Nephron (organoid): Measurements from ENCODE around the gene KLK4.

Experiments used
- H3K27ac Mint-ChIP-seq, 3 experiments: 2 replicates each; pipeline ENCODE4 v1.8.0; 2020; ENCODE audit warnings: mixed read lengths in 3 of 3, mild to moderate bottlenecking in 2 of 3, moderate library complexity in 1 of 3
- H3K27me3 Mint-ChIP-seq: 2 replicates; pipeline ENCODE4 v1.8.0; 2021; ENCODE audit warnings: low read depth, mild to moderate bottlenecking, moderate library complexity, mixed read lengths
- H3K36me3 Mint-ChIP-seq: 2 replicates; pipeline ENCODE4 v1.8.0; 2020; ENCODE audit warnings: low read depth, mixed read lengths
- H3K4me1 Mint-ChIP-seq: 2 replicates; pipeline ENCODE4 v1.8.0; 2020; ENCODE audit warnings: mixed read lengths
- H3K4me3 Mint-ChIP-seq, 3 experiments: 2 replicates each; pipeline ENCODE4 v1.8.0; 2020; ENCODE audit warnings: mild to moderate bottlenecking in 3 of 3, mixed read lengths in 3 of 3, moderate library complexity in 2 of 3
- H3K9me3 Mint-ChIP-seq: 2 replicates; pipeline ENCODE4 v1.8.0; 2020; ENCODE audit warnings: mixed read lengths
- TF ChIP-seq, protein P1 (sequence below), 3 experiments: fragments of 200-600 bp; sonication (generic); IDR thresholded peaks; one replicate each; pipeline ENCODE4 v1.5.0; 2021; ENCODE audit warnings: antibody characterized with exemption in 3 of 3; ENCODE audit not compliant: unreplicated experiment in 3 of 3

Gene KLK4

DNA sequence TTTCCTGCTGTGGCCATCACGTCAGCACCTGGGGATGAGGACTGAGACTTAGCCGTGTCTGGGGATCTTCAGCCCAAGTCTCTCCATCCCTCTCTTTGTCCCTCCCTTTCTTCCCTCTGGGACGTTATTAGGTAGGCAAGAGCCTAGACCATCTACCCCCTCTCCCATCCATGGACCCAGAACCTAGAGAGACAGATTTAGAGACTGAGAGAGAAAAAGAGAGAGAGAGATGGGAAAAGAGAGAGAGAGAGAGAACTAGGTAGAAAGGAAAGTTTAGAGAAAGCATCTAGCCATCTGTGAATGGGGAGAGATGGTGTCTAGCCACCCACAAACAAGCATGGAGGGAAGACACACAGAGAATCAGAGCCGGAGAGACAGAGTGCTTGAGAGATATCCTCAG is 473 bp downstream of the KLK4 start:
- TF ChIP-seq, protein P1, sequence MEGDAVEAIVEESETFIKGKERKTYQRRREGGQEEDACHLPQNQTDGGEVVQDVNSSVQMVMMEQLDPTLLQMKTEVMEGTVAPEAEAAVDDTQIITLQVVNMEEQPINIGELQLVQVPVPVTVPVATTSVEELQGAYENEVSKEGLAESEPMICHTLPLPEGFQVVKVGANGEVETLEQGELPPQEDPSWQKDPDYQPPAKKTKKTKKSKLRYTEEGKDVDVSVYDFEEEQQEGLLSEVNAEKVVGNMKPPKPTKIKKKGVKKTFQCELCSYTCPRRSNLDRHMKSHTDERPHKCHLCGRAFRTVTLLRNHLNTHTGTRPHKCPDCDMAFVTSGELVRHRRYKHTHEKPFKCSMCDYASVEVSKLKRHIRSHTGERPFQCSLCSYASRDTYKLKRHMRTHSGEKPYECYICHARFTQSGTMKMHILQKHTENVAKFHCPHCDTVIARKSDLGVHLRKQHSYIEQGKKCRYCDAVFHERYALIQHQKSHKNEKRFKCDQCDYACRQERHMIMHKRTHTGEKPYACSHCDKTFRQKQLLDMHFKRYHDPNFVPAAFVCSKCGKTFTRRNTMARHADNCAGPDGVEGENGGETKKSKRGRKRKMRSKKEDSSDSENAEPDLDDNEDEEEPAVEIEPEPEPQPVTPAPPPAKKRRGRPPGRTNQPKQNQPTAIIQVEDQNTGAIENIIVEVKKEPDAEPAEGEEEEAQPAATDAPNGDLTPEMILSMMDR (IDR thresholded peaks at IDR 0.05; ENCODE audit: unreplicated experiment in 3 of 3): no peak
- peaks cover 7% of the 10 kb centered on the region for H3K27me3 Mint-ChIP-seq
- H3K36me3 Mint-ChIP-seq: no peaks in the 10 kb centered on the region
- no peaks in the 10 kb centered on the region for H3K9me3 Mint-ChIP-seq
- H3K27ac Mint-ChIP-seq: no peak overlapping the region
- peaks cover 6% of the 10 kb centered on the region for H3K4me1 Mint-ChIP-seq
- H3K4me3 Mint-ChIP-seq: no peak overlapping the region

DNA sequence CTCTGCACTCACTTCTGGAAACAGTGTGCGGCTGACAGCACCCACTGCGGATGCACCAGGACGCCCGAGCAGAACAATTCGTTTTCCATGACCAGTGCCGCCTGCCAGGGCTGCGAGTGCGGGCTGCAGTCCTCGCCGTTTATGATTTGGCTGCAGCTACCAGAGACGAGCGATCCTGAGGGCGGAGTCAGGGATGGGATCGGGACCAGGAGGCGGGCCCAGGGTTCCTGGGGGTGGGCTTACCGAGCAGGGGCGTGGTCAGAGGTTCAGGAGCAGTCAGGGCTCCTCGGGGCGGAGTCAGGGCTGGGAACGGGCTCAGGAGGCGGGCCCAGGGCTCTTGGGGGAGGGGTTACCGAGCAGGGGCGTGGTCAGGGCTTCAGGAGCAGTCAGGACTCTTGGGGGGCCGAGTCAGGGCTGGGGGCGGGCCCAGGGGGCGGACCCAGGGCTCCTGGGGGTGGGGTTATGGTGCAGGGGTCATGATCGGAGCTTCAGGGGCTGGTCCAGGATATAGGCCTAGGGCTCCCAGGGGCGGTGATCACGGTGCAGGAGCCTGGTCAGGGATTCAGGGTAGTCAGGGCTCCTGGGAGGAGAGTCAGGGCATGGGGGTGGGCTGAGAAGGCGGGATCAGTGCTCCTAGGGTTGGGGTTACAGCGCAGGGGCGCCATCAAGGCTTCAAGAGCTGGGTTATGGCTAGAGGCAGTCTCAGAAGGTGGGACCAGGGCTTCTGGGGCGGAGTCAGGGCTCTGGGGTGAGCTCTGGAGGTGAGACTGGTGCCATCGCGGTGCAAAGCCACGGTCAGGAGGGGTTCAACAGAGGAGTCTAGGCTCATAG is 1.7 kb downstream of the KLK4 start:
- TF ChIP-seq, protein P1 (IDR thresholded peaks at IDR 0.05; ENCODE audit: unreplicated experiment in 3 of 3): no peak
- Mint-ChIP-seq H3K27ac (no peak overlapping the region), H3K4me1 (peaks cover 6% of the 10 kb centered on the region), H3K36me3 (no peaks in the 10 kb centered on the region), H3K9me3 (no peaks in the 10 kb centered on the region), H3K27me3 (peaks cover 14% of the 10 kb centered on the region), H3K4me3 (peak overlapping the region; percentile 44 to 65 (median 63))

DNA sequence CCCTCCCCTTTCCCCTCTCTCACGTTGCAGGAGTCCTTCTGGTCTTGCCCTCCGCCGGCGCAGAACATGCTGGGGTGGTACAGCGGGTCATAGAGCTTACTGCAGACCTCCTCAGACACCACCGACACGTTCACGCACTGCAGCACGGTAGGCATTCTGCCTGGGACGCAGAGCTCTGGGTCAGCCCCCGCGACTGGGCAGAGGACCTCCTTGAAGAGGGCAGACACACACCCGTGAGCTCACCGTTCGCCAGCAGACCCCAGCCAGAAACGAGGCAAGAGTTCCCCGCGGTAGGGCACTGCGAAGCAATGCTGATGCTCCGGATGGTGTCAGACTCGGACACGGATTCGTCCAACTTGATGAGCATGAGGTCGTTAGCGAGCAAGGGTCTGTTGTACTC is 2.9 kb downstream of the KLK4 start:
- H3K36me3 Mint-ChIP-seq: no peaks in the 10 kb centered on the region
- TF ChIP-seq, protein P1 (IDR thresholded peaks at IDR 0.05; ENCODE audit: unreplicated experiment in 3 of 3): no peak
- peaks cover 6% of the 10 kb centered on the region for H3K4me1 Mint-ChIP-seq
- no peaks in the 10 kb centered on the region for H3K9me3 Mint-ChIP-seq
- no peak overlapping the region for H3K27ac Mint-ChIP-seq
- peaks cover 14% of the 10 kb centered on the region for H3K27me3 Mint-ChIP-seq
- peak overlapping the region in 1 of 3 experiments; percentile 21 for H3K4me3 Mint-ChIP-seq

DNA sequence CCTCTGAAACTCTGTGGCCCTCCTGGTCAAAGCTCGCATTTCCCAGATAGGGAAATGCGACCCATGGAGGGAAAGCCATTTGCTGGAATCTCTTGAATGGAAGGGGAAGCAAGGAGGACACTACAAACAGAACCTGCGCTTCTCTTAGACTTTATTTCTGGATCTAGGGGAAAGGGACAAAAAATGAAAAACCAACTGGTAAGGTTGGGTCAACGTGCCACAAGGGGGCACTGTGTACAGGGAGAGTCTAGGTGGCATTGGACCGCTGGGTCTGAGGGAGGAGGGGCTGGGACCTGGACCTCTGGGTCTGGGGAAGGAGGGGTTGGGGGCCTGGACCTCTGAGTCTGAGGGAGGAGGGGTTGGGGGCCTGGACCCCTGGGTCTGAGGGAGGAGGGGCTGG is 5.0 kb downstream of the KLK4 start:
- Mint-ChIP-seq H3K27ac (no peak overlapping the region), H3K9me3 (no peaks in the 10 kb centered on the region), H3K4me1 (no peaks in the 10 kb centered on the region), H3K27me3 (peaks cover 14% of the 10 kb centered on the region), H3K4me3 (no peak overlapping the region), H3K36me3 (no peaks in the 10 kb centered on the region)
- TF ChIP-seq, protein P1 (IDR thresholded peaks at IDR 0.05; ENCODE audit: unreplicated experiment in 3 of 3): no peak

DNA sequence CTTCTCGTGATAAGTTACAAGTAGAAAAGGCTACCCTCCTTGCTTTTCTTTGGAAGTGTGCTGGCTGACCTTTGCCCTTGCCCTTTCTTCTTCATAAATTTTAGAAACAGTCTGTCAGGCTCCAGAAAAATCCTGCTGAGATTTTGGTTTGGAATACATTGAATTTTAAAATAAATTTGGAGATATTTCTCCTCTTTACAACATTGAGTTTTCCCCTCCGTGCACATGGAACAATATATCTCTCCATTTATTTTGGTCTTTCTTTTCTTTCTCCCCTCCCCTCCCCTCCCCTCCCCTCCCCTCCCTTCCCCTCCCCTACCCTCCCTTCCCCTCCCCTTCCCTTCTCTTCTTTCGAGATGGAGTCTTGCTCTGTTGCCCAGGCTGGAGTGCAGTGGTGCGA is 8.6 kb downstream of the KLK4 start:
- Mint-ChIP-seq H3K36me3 (no peaks in the 10 kb centered on the region), H3K4me3 (no peak overlapping the region), H3K27me3 (peaks cover 26% of the 10 kb centered on the region), H3K27ac (no peak overlapping the region), H3K4me1 (no peaks in the 10 kb centered on the region), H3K9me3 (no peaks in the 10 kb centered on the region)
- TF ChIP-seq, protein P1 (IDR thresholded peaks at IDR 0.05; ENCODE audit: unreplicated experiment in 3 of 3): no peak

DNA sequence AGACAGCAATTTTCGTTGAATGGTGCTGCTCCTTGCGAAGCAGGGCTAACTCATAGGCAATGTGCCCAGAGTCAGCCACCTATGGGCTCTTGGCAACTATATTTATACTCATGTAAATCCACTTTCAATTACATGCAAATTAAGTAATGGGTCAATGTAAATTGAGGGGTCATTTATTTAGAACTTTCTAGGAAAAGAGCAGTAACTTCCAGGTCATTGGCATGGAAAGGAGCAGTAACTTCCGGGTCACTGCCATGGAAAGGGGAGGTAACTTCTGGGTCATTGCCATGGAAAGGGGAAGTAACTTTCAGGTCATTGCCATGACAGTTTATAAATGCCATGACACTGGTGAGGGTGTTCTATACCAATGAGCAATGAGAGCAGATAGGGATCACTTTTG is 11.6 kb downstream of the KLK4 start:
- no peaks in the 10 kb centered on the region for H3K36me3 Mint-ChIP-seq
- TF ChIP-seq, protein P1 (IDR thresholded peaks at IDR 0.05; ENCODE audit: unreplicated experiment in 3 of 3): no peak

More for the DNA sequence above, 11.6 kb downstream of the KLK4 start:
- Mint-ChIP-seq H3K27me3 (peaks cover 30% of the 10 kb centered on the region), H3K4me3 (no peak overlapping the region), H3K9me3 (no peaks in the 10 kb centered on the region), H3K4me1 (no peaks in the 10 kb centered on the region), H3K27ac (no peak overlapping the region)
